ENCODE data around the gene TIE1. TPM values are rescaled to one million over a fixed set of nuclear protein-coding genes. Genes with fewer than 3 reads are reported as not detected.

TIE1 gene
- total and polyA plus RNA-seq, 7 donors: 8.2 to 29.7 (median 10.9) TPM

- H3K36me3 ChIP-seq (ENCODE audit: insufficient read depth in 1 of 2, low read depth in 1 of 2): no peaks in the 10 kb centered on the region
- DNase-seq (no peak), ATAC-seq (no peak)
- intact Hi-C loops (cut with DNase I): no loop called here
- no peak for TF ChIP-seq CTCF (IDR thresholded peaks at IDR 0.05)
- no peak overlapping the region for H3K27ac ChIP-seq
- H3K27me3 ChIP-seq (ENCODE audit: insufficient read depth in 3 of 3, low read length in 2 of 3): peaks cover 0 to 24% (median 2%) of the 10 kb centered on the region in 3 donors
- WGBS, 3 donors: 63 to 75% (median 66%) methylated on average over 12 of the region's 12 CpGs
- H3K4me3 ChIP-seq: no peak overlapping the region
- H3K9me3 ChIP-seq: no peaks in the 10 kb centered on the region
- no peaks in the 10 kb centered on the region for H3K4me1 ChIP-seq
Observed at GRCh38 chr1:43275826-43276620, 24.8 kb upstream of the TIE1 start.

GRCh38 chr1:43276673-43277072, 24.1 kb upstream of the TIE1 start:
- Histone ChIP-seq H3K4me3 (no peak overlapping the region), H3K9me3 (no peaks in the 10 kb centered on the region), H3K4me1 (no peaks in the 10 kb centered on the region), H3K27me3 (ENCODE audit: insufficient read depth in 3 of 3, low read length in 2 of 3) (peaks cover 0 to 18% (median 2%) of the 10 kb centered on the region in 3 donors), H3K27ac (no peak overlapping the region), H3K36me3 (ENCODE audit: insufficient read depth in 1 of 2, low read depth in 1 of 2) (no peaks in the 10 kb centered on the region)
- TF ChIP-seq CTCF (IDR thresholded peaks at IDR 0.05): no peak
- DNase-seq (no peak), ATAC-seq (no peak)
- intact Hi-C loops (cut with DNase I): no loop called here
- WGBS, 3 donors: 42 to 44% (median 44%) methylated on average over 7 of the region's 7 CpGs

GRCh38 chr1:43277116-43277876, 23.5 kb upstream of the TIE1 start:
- Histone ChIP-seq H3K9me3 (no peaks in the 10 kb centered on the region), H3K4me3 (no peak overlapping the region), H3K27me3 (ENCODE audit: insufficient read depth in 3 of 3, low read length in 2 of 3) (peaks cover 0 to 11% (median 2%) of the 10 kb centered on the region in 3 donors), H3K27ac (no peak overlapping the region), H3K36me3 (ENCODE audit: insufficient read depth in 1 of 2, low read depth in 1 of 2) (no peaks in the 10 kb centered on the region), H3K4me1 (no peaks in the 10 kb centered on the region)
- intact Hi-C loops (cut with DNase I): no loop called here
- no peak for ATAC-seq
- WGBS, 3 donors: 78 to 85% (median 79%) methylated on average over 7 of the region's 7 CpGs
- no peak for DNase-seq
- no peak for TF ChIP-seq CTCF (IDR thresholded peaks at IDR 0.05)

- Histone ChIP-seq H3K4me3 (no peak overlapping the region), H3K27me3 (ENCODE audit: insufficient read depth in 3 of 3, low read length in 2 of 3) (peaks cover 0 to 6% (median 0%) of the 10 kb centered on the region in 3 donors), H3K4me1 (no peaks in the 10 kb centered on the region), H3K9me3 (no peaks in the 10 kb centered on the region), H3K36me3 (ENCODE audit: insufficient read depth in 1 of 2, low read depth in 1 of 2) (no peaks in the 10 kb centered on the region), H3K27ac (no peak overlapping the region)
- intact Hi-C loops (cut with DNase I): no loop called here
- ATAC-seq: no peak
- no peak for DNase-seq
- TF ChIP-seq CTCF (IDR thresholded peaks at IDR 0.05): no peak
- WGBS, 3 donors: 89 to 93% (median 92%) methylated on average over 5 of the region's 5 CpGs
Observed at GRCh38 chr1:43279161-43279560, 21.6 kb upstream of the TIE1 start.

All from psoas muscle (tissue), 8 donors.